HCT116 (cell line): ENCODE results near the gene NSD2. TPM values are rescaled to one million over a fixed set of nuclear protein-coding genes. Genes with fewer than 3 reads are reported as not detected.

ENCODE experiments used
- ATAC-seq: fragments of 200-7000 bp; cut with Tn5 transposase; 2 replicates; pipeline ENCODE4 v1.9.1; 2020; ENCODE audit warnings: mild to moderate bottlenecking, moderate library complexity
- BruUV-seq: library from RNA; stranded (reverse); fragments of 400-500 nt; replicated peaks from 2 replicates; lab custom pipeline; 2021; lab: Mats Ljungman, UMichigan
- CTCF ChIA-PET: fragments of 300-600 bp; sonication (Branson Sonifier 250); formaldehyde crosslinking; loops from one replicate; lab custom pipeline; 2021; ENCODE audit warnings: antibody characterized with exemption; lab: Charles Lee
- POLR2A ChIA-PET: fragments of 300-600, 350-600 bp; sonication (Branson Sonifier 250); formaldehyde crosslinking; loops from one replicate; lab custom pipeline; 2021; ENCODE audit warnings: antibody characterized with exemption; lab: Charles Lee
- RAD21 ChIA-PET, 2 experiments: fragments of 300-600 bp; sonication (Branson Sonifier 250); formaldehyde crosslinking; loops; one replicate each; lab custom pipeline; 2023; ENCODE audit warnings: low total read pairs in 2 of 2; ENCODE audit not compliant: uncharacterized antibody in 2 of 2, unreplicated experiment in 2 of 2, low non-redundant PET in 1 of 2; lab: Charles Lee
- DNase-seq: peaks from one replicate; pipeline ENCODE4 v3.0.0-alpha.2; 2010; ENCODE audit warnings: low read depth, low spot score
- H2AFZ ChIP-seq: fragments of 200-600 bp; shearing (Covaris generic), sonication (generic); 2 replicates; pipeline ENCODE4 v1.6.1; 2017; ENCODE audit warnings: low read depth, mixed run types, mixed read lengths, antibody characterized with exemption, low read length; ENCODE audit not compliant: poor library complexity, severe bottlenecking
- H3K27ac ChIP-seq: 2 replicates; pipeline ENCODE4 v1.5.1; 2012; ENCODE audit warnings: low read depth, low read length
- H3K27me3 ChIP-seq: fragments of 200-600 bp; sonication (generic); 2 replicates; pipeline ENCODE4 v1.6.1; 2016; ENCODE audit warnings: mixed run types, low read length, mixed read lengths; ENCODE audit not compliant: insufficient read depth
- H3K36me3 ChIP-seq, 2 experiments: fragments of 200-500 bp in 1 of 2; fragments of 200-600 bp in 1 of 2; sonication (Bioruptor generic) in 1 of 2; sonication (generic) in 1 of 2; 2 replicates each; pipeline versions ENCODE4 v1.5.1 to v1.6.1; 2014 to 2016; ENCODE audit warnings: low read length in 2 of 2, inconsistent platforms in 1 of 2, mixed read lengths in 1 of 2, mixed run types in 1 of 2; ENCODE audit not compliant: insufficient read depth in 2 of 2, control insufficient read depth in 1 of 2
- H3K4me1 ChIP-seq, 2 experiments: fragments of 200-600 bp in 1 of 2; sonication (generic) in 1 of 2; 2 replicates each; pipeline versions ENCODE4 v1.5.1 to v1.6.1; 2012 to 2017; ENCODE audit warnings: low read length in 2 of 2, inconsistent platforms in 1 of 2, mild to moderate bottlenecking in 1 of 2, mixed read lengths in 1 of 2, mixed run types in 1 of 2, moderate library complexity in 1 of 2; ENCODE audit not compliant: insufficient read depth in 2 of 2, control insufficient read depth in 1 of 2
- H3K4me2 ChIP-seq: fragments of 200-600 bp; sonication (generic); 2 replicates; pipeline ENCODE4 v1.6.1; 2017; ENCODE audit warnings: mixed run types, low read length, mixed read lengths
- H3K4me3 ChIP-seq, 2 experiments: fragments of 200-600 bp in 1 of 2; sonication (generic) in 1 of 2; replicated peaks in 1 of 2; 2 replicates each; pipeline ENCODE4 v1.5.1; 2011 to 2016; ENCODE audit warnings: low read length in 2 of 2, control low read depth in 1 of 2, low read depth in 1 of 2, mild to moderate bottlenecking in 1 of 2, mixed read lengths in 1 of 2, mixed run types in 1 of 2
- H3K79me2 ChIP-seq: fragments of 200-600 bp; sonication (generic); 2 replicates; pipeline ENCODE4 v1.6.1; 2017; ENCODE audit warnings: mild to moderate bottlenecking, mixed run types, low read length, moderate library complexity, mixed read lengths; ENCODE audit not compliant: insufficient read depth
- H3K9ac ChIP-seq: fragments of 200-600 bp; sonication (generic); 2 replicates; pipeline ENCODE4 v1.6.1; 2016; ENCODE audit warnings: low read length, mixed read lengths
- H3K9me2 ChIP-seq: fragments of 200-600 bp; sonication (generic), shearing (Covaris generic); 2 replicates; pipeline ENCODE4 v1.6.1; 2017; ENCODE audit warnings: mixed run types, mild to moderate bottlenecking, moderate library complexity; ENCODE audit not compliant: insufficient read depth
- H3K9me3 ChIP-seq, 2 experiments: fragments of 200-500 bp in 1 of 2; fragments of 200-600 bp in 1 of 2; sonication (Bioruptor generic) in 1 of 2; sonication (generic) in 1 of 2; 2 replicates each; pipeline ENCODE4 v1.6.1; 2014 to 2017; ENCODE audit warnings: low read length in 2 of 2, mixed read lengths in 2 of 2, inconsistent platforms in 1 of 2, low read depth in 1 of 2, mild to moderate bottlenecking in 1 of 2, mixed run types in 1 of 2, moderate library complexity in 1 of 2; ENCODE audit not compliant: control insufficient read depth in 1 of 2, insufficient read depth in 1 of 2
- H4K20me1 ChIP-seq: fragments of 200-600 bp; sonication (generic), shearing (Covaris generic); 2 replicates; pipeline ENCODE4 v1.6.1; 2017; ENCODE audit warnings: mixed run types, mild to moderate bottlenecking, moderate library complexity; ENCODE audit not compliant: insufficient read depth
- EGR1 ChIP-seq: IDR thresholded peaks from 2 replicates; pipeline ENCODE4 v1.6.1; 2012; ENCODE audit warnings: low read depth
- FOSL1 ChIP-seq: IDR thresholded peaks from 2 replicates; pipeline ENCODE4 v1.6.1; 2012; ENCODE audit warnings: low read depth
- POLR2A ChIP-seq: IDR thresholded peaks from 2 replicates; pipeline ENCODE4 v1.7.0; 2011; ENCODE audit warnings: borderline replicate concordance; ENCODE audit not compliant: insufficient read depth, insufficient read length; ENCODE audit errors: extremely low read depth
- SP1 ChIP-seq: IDR thresholded peaks from 2 replicates; pipeline ENCODE4 v1.6.1; 2012; ENCODE audit warnings: low read depth
- intact Hi-C: fragments of 100-400 bp; cut with micrococcal nuclease; formaldehyde crosslinking; loops from 2 replicates; pipeline ENCODE4 v1.10.0; 2022
- total RNA-seq: library from RNA; stranded (reverse); gene quantifications from one replicate; pipeline ENCODE4 v1.2.1, GENCODE V29; 2021; ENCODE audit not compliant: unreplicated experiment
- TF ChIP-seq, protein P1 (sequence below): IDR thresholded peaks from 2 replicates; pipeline ENCODE4 v1.6.1; 2012
- TF ChIP-seq, protein P2 (sequence below): IDR thresholded peaks from 2 replicates; pipeline ENCODE4 v1.6.1; 2012; ENCODE audit warnings: low read depth
- TF ChIP-seq, protein P3 (sequence below): IDR thresholded peaks from 2 replicates; pipeline ENCODE4 v1.6.1; 2011; ENCODE audit warnings: mild to moderate bottlenecking, low read length, moderate library complexity; ENCODE audit not compliant: insufficient replicate concordance; ENCODE audit errors: extremely low read depth

The NSD2 gene
- total RNA-seq, 1 experiment from 2014 or later = 145 TPM

DNA sequence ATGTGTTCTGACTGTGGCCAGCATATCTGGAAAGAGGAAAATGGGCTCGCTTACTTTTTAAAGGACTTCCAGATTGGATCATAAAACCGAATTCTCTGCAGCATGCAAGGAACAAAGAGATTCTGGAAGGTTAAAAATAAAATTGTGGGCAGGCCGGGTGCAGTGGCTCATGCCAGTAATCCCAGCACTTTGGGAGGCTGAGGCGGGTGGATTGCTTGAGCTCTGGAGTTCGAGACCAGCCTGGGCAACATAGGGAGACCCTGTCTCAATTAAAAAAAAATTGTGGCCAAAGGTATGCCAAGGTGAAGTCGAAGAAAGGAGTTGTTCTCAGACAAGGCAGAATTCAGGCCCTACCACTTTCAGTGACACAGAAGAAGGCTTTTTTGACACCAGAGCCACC lies 99.7 kb downstream of the NSD2 start:
- no TSS peak for BruUV-seq
- Histone ChIP-seq H3K36me3 (peaks cover 21 to 32% of the 10 kb centered on the region in 2 experiments), H2AFZ (no peak overlapping the region), H3K4me2 (no peak overlapping the region), H3K4me3 (no peak overlapping the region), H4K20me1 (no peaks in the 10 kb centered on the region), H3K27ac (no peak overlapping the region), H3K4me1 (no peaks in the 10 kb centered on the region), H3K9ac (no peak overlapping the region), H3K27me3 (no peaks in the 10 kb centered on the region), H3K79me2 (peaks cover 21% of the 10 kb centered on the region), H3K9me2 (no peaks in the 10 kb centered on the region), H3K9me3 (no peaks in the 10 kb centered on the region)
- TF ChIP-seq, protein P1, sequence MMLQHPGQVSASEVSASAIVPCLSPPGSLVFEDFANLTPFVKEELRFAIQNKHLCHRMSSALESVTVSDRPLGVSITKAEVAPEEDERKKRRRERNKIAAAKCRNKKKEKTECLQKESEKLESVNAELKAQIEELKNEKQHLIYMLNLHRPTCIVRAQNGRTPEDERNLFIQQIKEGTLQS = no peak
- TF ChIP-seq SP1 = no peak
- TF ChIP-seq, protein P2, sequence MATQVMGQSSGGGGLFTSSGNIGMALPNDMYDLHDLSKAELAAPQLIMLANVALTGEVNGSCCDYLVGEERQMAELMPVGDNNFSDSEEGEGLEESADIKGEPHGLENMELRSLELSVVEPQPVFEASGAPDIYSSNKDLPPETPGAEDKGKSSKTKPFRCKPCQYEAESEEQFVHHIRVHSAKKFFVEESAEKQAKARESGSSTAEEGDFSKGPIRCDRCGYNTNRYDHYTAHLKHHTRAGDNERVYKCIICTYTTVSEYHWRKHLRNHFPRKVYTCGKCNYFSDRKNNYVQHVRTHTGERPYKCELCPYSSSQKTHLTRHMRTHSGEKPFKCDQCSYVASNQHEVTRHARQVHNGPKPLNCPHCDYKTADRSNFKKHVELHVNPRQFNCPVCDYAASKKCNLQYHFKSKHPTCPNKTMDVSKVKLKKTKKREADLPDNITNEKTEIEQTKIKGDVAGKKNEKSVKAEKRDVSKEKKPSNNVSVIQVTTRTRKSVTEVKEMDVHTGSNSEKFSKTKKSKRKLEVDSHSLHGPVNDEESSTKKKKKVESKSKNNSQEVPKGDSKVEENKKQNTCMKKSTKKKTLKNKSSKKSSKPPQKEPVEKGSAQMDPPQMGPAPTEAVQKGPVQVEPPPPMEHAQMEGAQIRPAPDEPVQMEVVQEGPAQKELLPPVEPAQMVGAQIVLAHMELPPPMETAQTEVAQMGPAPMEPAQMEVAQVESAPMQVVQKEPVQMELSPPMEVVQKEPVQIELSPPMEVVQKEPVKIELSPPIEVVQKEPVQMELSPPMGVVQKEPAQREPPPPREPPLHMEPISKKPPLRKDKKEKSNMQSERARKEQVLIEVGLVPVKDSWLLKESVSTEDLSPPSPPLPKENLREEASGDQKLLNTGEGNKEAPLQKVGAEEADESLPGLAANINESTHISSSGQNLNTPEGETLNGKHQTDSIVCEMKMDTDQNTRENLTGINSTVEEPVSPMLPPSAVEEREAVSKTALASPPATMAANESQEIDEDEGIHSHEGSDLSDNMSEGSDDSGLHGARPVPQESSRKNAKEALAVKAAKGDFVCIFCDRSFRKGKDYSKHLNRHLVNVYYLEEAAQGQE = no peak
- no peak for TF ChIP-seq FOSL1
- no peak for DNase-seq
- ChIA-PET RAD21 (no interaction called here), POLR2A (no interaction called here), CTCF (no interaction called here)
- ATAC-seq = no peak
- intact Hi-C loops = no loop called here

DNA sequence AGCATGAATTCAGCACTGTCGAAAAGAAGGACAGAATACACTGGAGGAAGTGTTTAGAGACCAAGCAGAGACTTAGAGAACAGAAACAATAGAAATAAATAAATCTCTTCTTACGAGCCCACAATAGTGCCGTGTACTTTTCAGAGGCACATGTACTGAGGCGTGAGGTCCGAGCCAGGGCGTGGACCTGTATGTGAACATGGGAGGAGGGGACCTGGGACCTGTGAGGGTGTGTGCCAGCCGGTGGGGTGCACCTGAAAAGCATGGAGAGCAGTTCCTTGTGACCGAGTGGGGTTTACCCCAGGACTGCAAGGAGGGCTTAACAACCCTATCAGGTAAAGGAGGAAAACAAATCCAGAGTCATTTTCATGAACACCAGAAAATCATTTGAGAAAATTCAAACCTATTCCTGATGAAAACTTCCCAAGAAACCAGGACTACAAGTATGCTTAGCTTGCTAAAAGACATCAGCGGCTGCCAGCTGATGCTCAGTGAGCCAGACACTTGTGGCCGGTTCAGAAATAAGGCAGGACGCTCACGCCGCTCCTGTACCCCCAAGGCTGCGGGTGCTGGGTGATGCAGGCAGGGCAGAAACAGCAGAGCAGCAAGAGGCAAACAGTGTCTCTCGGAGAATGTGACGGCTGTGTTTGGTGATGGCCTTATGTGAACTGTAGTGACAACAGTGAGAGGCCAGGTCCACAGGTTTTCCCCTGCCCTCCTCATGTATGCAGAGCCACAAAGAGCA lies 100.4 kb downstream of the NSD2 start:
- POLR2A ChIA-PET = no interaction called here

More for the DNA sequence above, 100.4 kb downstream of the NSD2 start:
- Histone ChIP-seq H3K79me2 (peaks cover 21% of the 10 kb centered on the region), H3K36me3 (peaks cover 26 to 39% of the 10 kb centered on the region in 2 experiments), H3K9me2 (no peaks in the 10 kb centered on the region), H3K4me1 (no peaks in the 10 kb centered on the region), H4K20me1 (no peaks in the 10 kb centered on the region), H3K27ac (no peak overlapping the region), H3K9me3 (no peaks in the 10 kb centered on the region), H3K27me3 (no peaks in the 10 kb centered on the region), H3K4me3 (no peak overlapping the region), H3K4me2 (no peak overlapping the region), H2AFZ (no peak overlapping the region), H3K9ac (no peak overlapping the region)
- CTCF ChIA-PET = no interaction called here
- RAD21 ChIA-PET = no interaction called here
- BruUV-seq = no TSS peak
- ATAC-seq (no peak), DNase-seq (no peak)
- TF ChIP-seq, protein P3, sequence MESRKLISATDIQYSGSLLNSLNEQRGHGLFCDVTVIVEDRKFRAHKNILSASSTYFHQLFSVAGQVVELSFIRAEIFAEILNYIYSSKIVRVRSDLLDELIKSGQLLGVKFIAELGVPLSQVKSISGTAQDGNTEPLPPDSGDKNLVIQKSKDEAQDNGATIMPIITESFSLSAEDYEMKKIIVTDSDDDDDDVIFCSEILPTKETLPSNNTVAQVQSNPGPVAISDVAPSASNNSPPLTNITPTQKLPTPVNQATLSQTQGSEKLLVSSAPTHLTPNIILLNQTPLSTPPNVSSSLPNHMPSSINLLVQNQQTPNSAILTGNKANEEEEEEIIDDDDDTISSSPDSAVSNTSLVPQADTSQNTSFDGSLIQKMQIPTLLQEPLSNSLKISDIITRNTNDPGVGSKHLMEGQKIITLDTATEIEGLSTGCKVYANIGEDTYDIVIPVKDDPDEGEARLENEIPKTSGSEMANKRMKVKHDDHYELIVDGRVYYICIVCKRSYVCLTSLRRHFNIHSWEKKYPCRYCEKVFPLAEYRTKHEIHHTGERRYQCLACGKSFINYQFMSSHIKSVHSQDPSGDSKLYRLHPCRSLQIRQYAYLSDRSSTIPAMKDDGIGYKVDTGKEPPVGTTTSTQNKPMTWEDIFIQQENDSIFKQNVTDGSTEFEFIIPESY = no peak
- TF ChIP-seq EGR1 = no peak
- TF ChIP-seq POLR2A = no peak
- intact Hi-C loops = no loop called here
